K562 (cell line): ENCODE results near the gene SMC6. TPM values are rescaled to one million over a fixed set of nuclear protein-coding genes. Genes with fewer than 3 reads are reported as not detected.

Source experiments
- AFF1 ChIP-seq, 2 experiments: fragments of 450-650 bp; IDR thresholded peaks; 2 replicates each; pipeline ENCODE4 v1.6.1; 2018; ENCODE audit warnings: mild to moderate bottlenecking in 2 of 2, low read depth in 1 of 2; ENCODE audit not compliant: partially characterized antibody in 2 of 2
- BCOR ChIP-seq: fragments of 450-650 bp; IDR thresholded peaks from 2 replicates; pipeline ENCODE4 v1.6.1; 2016
- CC2D1A ChIP-seq: fragments of 450-650 bp; IDR thresholded peaks from 2 replicates; pipeline ENCODE4 v1.6.1; 2017; ENCODE audit warnings: mild to moderate bottlenecking
- ELF2 ChIP-seq: fragments of 250-450 bp; sonication (Bioruptor Pico); IDR thresholded peaks from 2 replicates; pipeline ENCODE4 v1.5.0; 2021; ENCODE audit warnings: mild to moderate bottlenecking
- KLF16 ChIP-seq: IDR thresholded peaks from 2 replicates; pipeline ENCODE4 v1.6.1; 2016; ENCODE audit warnings: antibody characterized with exemption
- MNT ChIP-seq, 2 experiments: fragments of 450-650 bp; conservative IDR thresholded peaks; 2 replicates each; pipeline ENCODE4 v1.6.1; 2017; ENCODE audit warnings: mild to moderate bottlenecking in 2 of 2, moderate library complexity in 2 of 2
- NFE2 ChIP-seq: IDR thresholded peaks from 2 replicates; pipeline ENCODE4 v1.6.1; 2014; ENCODE audit warnings: antibody characterized with exemption, low read depth
- POLR2G ChIP-seq: fragments of 200-400 bp; formaldehyde crosslinking; IDR thresholded peaks from 2 replicates; pipeline ENCODE4 v1.6.1; 2017; ENCODE audit warnings: low read depth, mild to moderate bottlenecking, antibody characterized with exemption, low read length, moderate library complexity
- RCOR1 ChIP-seq, 2 experiments: IDR thresholded peaks; 2 replicates each; pipeline ENCODE4 v1.6.1; 2012; ENCODE audit warnings: low read depth in 2 of 2, low read length in 2 of 2, borderline replicate concordance in 1 of 2, improper control_type of control experiment in 1 of 2
- SFPQ ChIP-seq: fragments of 200-400 bp; formaldehyde crosslinking; IDR thresholded peaks from 2 replicates; pipeline ENCODE4 v1.6.1; 2017; ENCODE audit warnings: mild to moderate bottlenecking, low read depth, low read length, moderate library complexity
- SMARCA4 ChIP-seq: fragments of 450-650 bp; IDR thresholded peaks from 2 replicates; pipeline ENCODE4 v1.6.1; 2016
- TCF7L2 ChIP-seq: fragments of 150-350 bp; IDR thresholded peaks from 2 replicates; pipeline ENCODE4 v1.6.1; 2016; ENCODE audit warnings: low read depth, mild to moderate bottlenecking, low read length, moderate library complexity
- TSHZ1 ChIP-seq: fragments of 250-450 bp; sonication (Bioruptor Pico); IDR thresholded peaks from 2 replicates; pipeline ENCODE4 v1.4.0; 2020; ENCODE audit warnings: mild to moderate bottlenecking, moderate library complexity
- ZEB2 ChIP-seq: fragments of 450-650 bp; IDR thresholded peaks from 2 replicates; pipeline ENCODE4 v1.6.1; 2016
- ZNF239 ChIP-seq: fragments of 250-450 bp; sonication (Bioruptor Pico); IDR thresholded peaks from 2 replicates; pipeline ENCODE4 v1.4.0; 2020; ENCODE audit warnings: mild to moderate bottlenecking
- ZNF639 ChIP-seq, 2 experiments: fragments of 200-800 bp in 1 of 2; sonication (Bioruptor generic) in 1 of 2; sonication (generic) in 1 of 2; formaldehyde crosslinking in 1 of 2; IDR thresholded peaks in 1 of 2; conservative IDR thresholded peaks in 1 of 2; 2 replicates each; pipeline versions ENCODE4 v1.5.0 to v1.6.1; 2016 to 2020; ENCODE audit warnings: missing compliant biosample characterization in 1 of 2, missing genetic modification characterization in 1 of 2, missing genetic modification reagents in 1 of 2
- polyA plus RNA-seq, 8 experiments: library from polyadenylated mRNA; depleted of rRNA in 4 of 8; stranded (reverse) in 5 of 8; unstranded in 3 of 8; fragments of >200 nt; fragmentation: Nextera tagmentation in 2 of 8; fragmentation: Illumina TruSeq in 1 of 8; extraction: Ambion mirVana in 2 of 8; extraction: Trizol in 1 of 8; gene quantifications; 2 replicates each; pipeline versions ENCODE4 v1.2.1 to v1.2.3, GENCODE V29; 2011 to 2014; ENCODE audit warnings: inconsistent platforms in 1 of 8, missing spikeins in 1 of 8
- total RNA-seq, 7 experiments: library from RNA; depleted of rRNA in 6 of 7; stranded (reverse); fragments of >200 nt in 6 of 7; fragmentation: Illumina TruSeq in 2 of 7; extraction: Trizol in 2 of 7; gene quantifications; 2 replicates each; pipeline versions ENCODE4 v1.2.1 to v1.2.3, GENCODE V29; 2011 to 2021; ENCODE audit warnings: low replicate concordance in 1 of 7

SMC6 gene
- total and polyA plus RNA-seq, 9 of the 15 experiments (the other 6 are each of a cell fraction or from before 2014, with no cell fraction given), result 14.2 to 75.9 (median 47.7) TPM

GRCh38 chr2:17717666-17718065, 35.9 kb downstream of the SMC6 start (continued):
- TF ChIP-seq AFF1 (IDR thresholded peaks at IDR 0.05; ENCODE audit: low read depth in 1 of 2, partially characterized antibody in 2 of 2) (peak in 1 of 2 experiments; percentile 30), MNT (conservative IDR thresholded peaks at IDR 0.05) (no peak), SFPQ (no peak), KLF16 (peak; percentile 89), SMARCA4 (peak; percentile 86), ELF2 (CRISPR knock-in tag) (no peak), TCF7L2 (no peak), ZEB2 (peak; percentile 72), POLR2G (no peak), ZNF239 (CRISPR knock-in tag) (no peak), TSHZ1 (CRISPR knock-in tag) (no peak), ZNF639 (CRISPR knock-in tag; conservative IDR thresholded peaks at IDR 0.05 in 1 of 2, IDR thresholded peaks at IDR 0.05 in 1 of 2) (peak in 1 of 2 experiments; percentile 66; a peak in 2 of 4 replicates), NFE2 (peak; percentile 23; the same call in 1 of the 2 replicates), BCOR (0 out of 2 replicates have a peak, but pooled peaks have one; percentile 16), RCOR1 (IDR thresholded peaks at IDR 0.05; ENCODE audit: borderline replicate concordance in 1 of 2, low read depth in 2 of 2, low read length in 2 of 2) (peak in 1 of 2 experiments; percentile 70; a peak in 2 of 4 replicates), CC2D1A (peak; percentile 27; the same call in 1 of the 2 replicates)
